Gastroesophageal sphincter (tissue), 4 donors: ENCODE data around the gene PITX1. TPM values are rescaled to one million over a fixed set of nuclear protein-coding genes. Genes with fewer than 3 reads are reported as not detected.
A peak's percentile ranks its signal among the peaks of the same experiment; 100 is the strongest.

Source experiments
- ATAC-seq: fragments of 150-250 bp; one replicate; pipeline ENCODE4 v1.9.1; 2016; ENCODE audit warnings: mild to moderate bottlenecking, moderate library complexity
- H3K27ac ChIP-seq, 4 donors: fragments of 200-600 bp; sonication (generic) in 3 of 4; 1 replicate in 3 of 4; 2 replicates in 1 of 4; pipeline ENCODE4 v1.5.1; 2016 to 2019
- H3K27me3 ChIP-seq: fragments of 200-600 bp; sonication (generic); one replicate; pipeline ENCODE4 v1.5.1; 2019
- H3K36me3 ChIP-seq, 2 donors: fragments of 200-600 bp; sonication (generic); one replicate each; pipeline ENCODE4 v1.5.1; 2019; ENCODE audit warnings: control low read depth in 1 of 2
- H3K4me1 ChIP-seq, 3 donors: fragments of 200-600 bp; sonication (generic); 1 replicate in 2 of 3; 2 replicates in 1 of 3; pipeline ENCODE4 v1.5.1; 2016 to 2019; ENCODE audit warnings: control low read depth in 2 of 3
- H3K4me3 ChIP-seq, 2 donors: fragments of 200-600 bp; sonication (generic); one replicate each; pipeline ENCODE4 v1.5.1; 2019; ENCODE audit warnings: mild to moderate bottlenecking in 1 of 2, moderate library complexity in 1 of 2
- H3K9me3 ChIP-seq, 3 donors: fragments of 200-600 bp; sonication (generic); one replicate each; pipeline ENCODE4 v1.5.1; 2017 to 2019; ENCODE audit warnings: control low read depth in 2 of 3
- EP300 ChIP-seq: sonication (generic); formaldehyde crosslinking; IDR thresholded peaks from one replicate; pipeline ENCODE4 v1.6.1; 2017; ENCODE audit warnings: antibody characterized with exemption, mild to moderate bottlenecking
- POLR2A ChIP-seq, 2 donors: fragments of 450-650 bp; IDR thresholded peaks; one replicate each; pipeline ENCODE4 v1.6.1; 2017; ENCODE audit warnings: antibody characterized with exemption in 2 of 2, mild to moderate bottlenecking in 2 of 2, moderate library complexity in 1 of 2
- POLR2AphosphoS5 ChIP-seq: sonication (generic); formaldehyde crosslinking; IDR thresholded peaks from one replicate; pipeline ENCODE4 v1.6.1; 2017; ENCODE audit warnings: antibody characterized with exemption
- WGBS, 2 donors: methylation state at CpG; one replicate each; pipeline ENCODE4 v1.1.5; 2018; ENCODE audit warnings: low coverage in 1 of 2; 5-methylcytosine and 5-hydroxymethylcytosine counted together
- total RNA-seq, 4 donors: library from RNA; depleted of rRNA; stranded (reverse); fragments of >200 nt; gene quantifications; one replicate each; pipeline ENCODE4 v1.1.0, GENCODE V29; 2016
- TF ChIP-seq, protein P1 (sequence below), 4 experiments: fragments of 200-600 bp in 2 of 4; fragments of 450-650 bp in 2 of 4; sonication (generic) in 1 of 4; IDR thresholded peaks; one replicate each; pipeline ENCODE4 v1.5.1; 2017 to 2019; ENCODE audit warnings: antibody characterized with exemption in 4 of 4, mild to moderate bottlenecking in 2 of 4, moderate library complexity in 2 of 4

Gene PITX1
- total RNA-seq, 4 donors from 2014 or later, result 17.0 to 182 (median 79.6) TPM

- Histone ChIP-seq H3K27ac (no peak overlapping the region), H3K4me1 (no peaks in the 10 kb centered on the region), H3K4me3 (no peak overlapping the region), H3K27me3 (no peaks in the 10 kb centered on the region), H3K9me3 (no peaks in the 10 kb centered on the region), H3K36me3 (no peaks in the 10 kb centered on the region)
- TF ChIP-seq POLR2AphosphoS5 (no peak), POLR2A (IDR thresholded peaks at IDR 0.05) (no peak), EP300 (no peak)
- TF ChIP-seq, protein P1, sequence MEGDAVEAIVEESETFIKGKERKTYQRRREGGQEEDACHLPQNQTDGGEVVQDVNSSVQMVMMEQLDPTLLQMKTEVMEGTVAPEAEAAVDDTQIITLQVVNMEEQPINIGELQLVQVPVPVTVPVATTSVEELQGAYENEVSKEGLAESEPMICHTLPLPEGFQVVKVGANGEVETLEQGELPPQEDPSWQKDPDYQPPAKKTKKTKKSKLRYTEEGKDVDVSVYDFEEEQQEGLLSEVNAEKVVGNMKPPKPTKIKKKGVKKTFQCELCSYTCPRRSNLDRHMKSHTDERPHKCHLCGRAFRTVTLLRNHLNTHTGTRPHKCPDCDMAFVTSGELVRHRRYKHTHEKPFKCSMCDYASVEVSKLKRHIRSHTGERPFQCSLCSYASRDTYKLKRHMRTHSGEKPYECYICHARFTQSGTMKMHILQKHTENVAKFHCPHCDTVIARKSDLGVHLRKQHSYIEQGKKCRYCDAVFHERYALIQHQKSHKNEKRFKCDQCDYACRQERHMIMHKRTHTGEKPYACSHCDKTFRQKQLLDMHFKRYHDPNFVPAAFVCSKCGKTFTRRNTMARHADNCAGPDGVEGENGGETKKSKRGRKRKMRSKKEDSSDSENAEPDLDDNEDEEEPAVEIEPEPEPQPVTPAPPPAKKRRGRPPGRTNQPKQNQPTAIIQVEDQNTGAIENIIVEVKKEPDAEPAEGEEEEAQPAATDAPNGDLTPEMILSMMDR (IDR thresholded peaks at IDR 0.05), result no peak
- 51 to 73% methylated on average over 3 to 6 of the region's 8 CpGs for WGBS, 2 donors
- no peak for ATAC-seq
Observed at GRCh38 chr5:135058331-135058732, 24.3 kb upstream of the PITX1 start.

DNA sequence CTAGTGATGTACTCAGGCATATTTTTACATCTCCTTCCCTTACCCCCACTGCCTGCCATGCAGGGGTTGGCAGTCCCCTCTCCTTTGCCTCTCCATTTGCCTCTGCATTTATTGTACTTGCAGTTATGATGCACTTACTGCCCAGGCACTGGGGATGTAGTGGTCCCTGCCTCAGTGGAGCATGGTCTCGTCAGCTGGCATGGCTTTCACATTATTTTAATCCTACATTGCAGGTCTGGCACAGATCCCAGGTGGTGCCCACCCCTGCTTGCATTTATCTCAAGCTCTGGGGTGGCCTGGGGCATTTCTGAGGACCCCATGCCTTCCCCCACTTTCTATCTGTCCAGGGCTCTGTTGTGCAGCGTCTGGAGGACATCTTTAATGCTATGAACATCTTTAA lies 23.2 kb upstream of the PITX1 start:
- Histone ChIP-seq H3K27me3 (peaks cover 5% of the 10 kb centered on the region), H3K27ac (no peak overlapping the region), H3K36me3 (no peaks in the 10 kb centered on the region), H3K4me1 (no peaks in the 10 kb centered on the region), H3K4me3 (no peak overlapping the region), H3K9me3 (no peaks in the 10 kb centered on the region)
- no peak for ATAC-seq
- TF ChIP-seq, protein P1 (IDR thresholded peaks at IDR 0.05), result no peak
- TF ChIP-seq POLR2AphosphoS5, result no peak
- no peak for TF ChIP-seq POLR2A (IDR thresholded peaks at IDR 0.05)
- no peak for TF ChIP-seq EP300
- no CpG with 5 or more reads among the region's 2 CpGs for WGBS, 2 donors

DNA sequence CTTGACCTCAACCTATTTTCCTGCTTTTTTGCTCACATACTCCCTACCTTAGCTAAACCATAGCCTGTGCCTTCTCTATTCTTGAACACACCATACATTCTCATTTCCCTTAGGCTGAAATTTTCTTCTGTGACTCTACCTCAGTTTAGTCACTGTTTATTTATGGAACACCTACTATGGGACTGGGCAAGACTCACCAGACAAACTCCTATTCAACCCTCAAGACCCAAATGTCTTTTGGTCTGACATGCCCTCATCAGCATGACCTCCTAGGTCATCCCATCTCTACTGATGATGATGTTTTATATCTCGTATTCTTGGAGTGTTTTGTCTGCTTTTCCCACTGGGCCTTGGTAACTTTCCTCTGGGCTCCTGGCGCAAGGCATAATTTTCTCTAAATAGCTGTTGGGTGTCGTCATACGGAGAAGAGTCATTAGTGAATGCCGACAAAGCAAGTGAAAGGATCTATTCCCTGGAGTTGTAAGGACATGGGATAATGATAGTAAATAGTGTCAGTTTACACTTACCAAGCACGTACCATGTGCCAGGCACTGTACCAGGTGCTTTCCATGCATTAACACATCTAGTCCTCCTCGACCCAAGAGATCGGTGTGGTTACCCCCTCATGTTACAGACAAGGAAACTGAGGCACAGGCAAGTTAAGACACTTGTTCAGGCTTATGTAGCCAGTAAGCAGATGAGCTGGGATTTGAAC lies 22.4 kb upstream of the PITX1 start:
- H3K27me3 ChIP-seq, result peaks cover 13% of the 10 kb centered on the region
- TF ChIP-seq, protein P1 (IDR thresholded peaks at IDR 0.05), result no peak
- TF ChIP-seq POLR2AphosphoS5, result no peak
- no peak for TF ChIP-seq POLR2A (IDR thresholded peaks at IDR 0.05)
- no peak for TF ChIP-seq EP300
- no peak overlapping the region for H3K27ac ChIP-seq
- ATAC-seq, result no peak
- H3K4me1 ChIP-seq, result no peaks in the 10 kb centered on the region
- H3K4me3 ChIP-seq, result no peak overlapping the region
- H3K9me3 ChIP-seq, result no peaks in the 10 kb centered on the region
- WGBS, 2 donors, result 70 to 100% methylated on average over 2 to 8 of the region's 8 CpGs
- no peaks in the 10 kb centered on the region for H3K36me3 ChIP-seq

GRCh38 chr5:135055396-135055795 lies 21.4 kb upstream of the PITX1 start:
- Histone ChIP-seq H3K9me3 (no peaks in the 10 kb centered on the region), H3K27ac (no peak overlapping the region), H3K4me3 (no peak overlapping the region), H3K27me3 (peaks cover 17% of the 10 kb centered on the region), H3K36me3 (no peaks in the 10 kb centered on the region), H3K4me1 (no peaks in the 10 kb centered on the region)
- ATAC-seq, result no peak
- 60 to 67% methylated on average over 1 of the region's 5 CpGs for WGBS, 2 donors
- TF ChIP-seq, protein P1 (IDR thresholded peaks at IDR 0.05), result no peak
- peak; percentile 68 for TF ChIP-seq POLR2AphosphoS5

GRCh38 chr5:135054546-135054945 lies 20.5 kb upstream of the PITX1 start:
- no peak overlapping the region for H3K27ac ChIP-seq
- no peaks in the 10 kb centered on the region for H3K9me3 ChIP-seq
- no peaks in the 10 kb centered on the region for H3K4me1 ChIP-seq
- no peaks in the 10 kb centered on the region for H3K36me3 ChIP-seq
- TF ChIP-seq POLR2AphosphoS5, result no peak
- TF ChIP-seq, protein P1 (IDR thresholded peaks at IDR 0.05), result no peak
- no peak for ATAC-seq
- 60 to 75% methylated on average over 1 of the region's 2 CpGs for WGBS, 2 donors
- H3K4me3 ChIP-seq, result no peak overlapping the region
- peaks cover 24% of the 10 kb centered on the region for H3K27me3 ChIP-seq
